Islet precursor cell (in vitro differentiated cells): ENCODE results near the gene CHD5.
"Not testable (repeated sequence)": the region's sequence is repeated elsewhere in the genome, so short reads cannot be mapped to it uniquely, and the experiment has no call there.

Source experiments
- DNase-seq: peaks from one replicate; pipeline ENCODE4 v3.0.0-alpha.2; 2018

CHD5 gene

DNA sequence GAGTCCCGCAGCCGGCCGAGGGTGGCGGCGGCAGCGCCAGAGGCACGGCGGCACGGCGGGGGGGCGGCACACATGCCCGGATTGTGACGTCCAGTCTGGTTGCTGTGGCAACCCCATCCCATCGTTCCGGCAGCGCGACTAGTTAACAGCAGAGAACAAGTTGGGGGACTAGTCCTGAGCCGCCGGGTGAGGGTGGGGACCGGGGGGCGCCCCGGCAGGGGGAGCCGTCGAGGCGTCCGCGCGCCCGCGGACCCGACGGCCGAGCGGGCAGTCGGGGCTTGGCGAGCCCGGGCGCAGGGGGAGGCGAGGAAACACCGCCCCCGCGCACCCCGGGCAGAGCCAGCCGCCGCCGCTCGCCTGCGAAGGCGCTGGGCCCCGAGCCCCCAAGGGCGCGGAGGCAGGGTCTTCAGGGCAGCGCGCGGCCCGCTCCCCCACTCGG is at the start of gene CHD5:
CHD5 (minus strand) TSS at position 54 of the 439 bp plus-strand sequence. CDS start 298 bp downstream, outside the sequence.
- DNase-seq: no peak

DNA sequence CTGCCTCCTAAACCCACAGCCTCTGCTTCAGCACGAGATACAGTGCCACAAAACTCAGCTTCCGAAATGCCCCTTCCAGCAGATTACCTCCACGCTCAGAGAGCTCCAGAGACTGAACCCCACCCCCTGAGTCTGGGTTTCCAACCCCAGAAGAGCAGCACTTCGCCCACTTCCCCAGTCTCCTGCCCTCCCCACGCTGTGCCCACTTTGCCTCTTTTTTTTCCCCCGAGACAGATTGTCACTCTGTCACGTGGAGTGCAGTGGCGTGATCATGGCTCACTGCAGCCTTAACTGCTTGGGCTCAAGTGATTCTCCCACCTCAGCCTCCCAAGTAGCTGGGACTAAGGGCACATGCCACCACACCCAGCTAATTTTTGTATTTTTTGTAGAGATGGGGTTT is 45.5 kb upstream of the CHD5 start:
- DNase-seq: no peak

DNA sequence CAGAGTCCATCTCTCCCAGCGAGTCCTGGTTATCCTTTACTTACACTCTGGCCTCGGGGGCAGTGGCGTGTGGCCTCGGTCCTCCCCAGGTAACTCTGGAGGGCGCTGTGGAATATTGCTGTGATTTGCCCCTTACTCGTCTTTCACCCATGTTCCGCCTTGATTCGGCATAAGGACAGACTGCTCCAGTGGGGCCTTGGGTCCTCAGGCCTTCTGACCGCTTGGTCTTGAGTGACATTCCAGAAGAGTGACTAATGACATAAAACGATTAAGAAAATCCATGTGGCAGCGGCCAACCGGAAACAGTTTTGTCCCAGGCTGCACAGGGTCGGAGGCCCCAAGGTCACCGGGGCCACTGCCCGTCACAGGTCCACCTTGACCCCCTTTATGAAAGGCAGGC is 44.6 kb upstream of the CHD5 start:
- DNase-seq: no peak

DNA sequence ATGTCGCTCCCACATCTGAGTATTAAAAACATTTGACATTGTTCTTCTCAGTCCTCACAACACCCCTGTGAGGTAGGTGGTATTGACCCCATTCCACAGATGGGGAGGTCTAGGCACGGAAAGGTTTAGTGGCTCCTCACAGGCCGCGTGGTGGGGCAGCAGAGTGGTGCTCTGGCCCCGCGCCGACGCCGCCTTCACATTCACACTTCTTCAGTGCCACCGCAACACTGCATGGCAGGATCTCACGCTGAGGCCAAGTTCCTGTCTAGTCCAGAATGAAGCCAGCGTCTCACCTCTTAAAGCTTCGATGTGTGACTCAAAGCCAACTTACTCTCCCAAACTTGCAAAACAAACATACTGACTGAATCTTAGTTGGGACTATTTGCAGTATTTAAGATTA is 43.5 kb upstream of the CHD5 start:
- DNase-seq: no peak

DNA sequence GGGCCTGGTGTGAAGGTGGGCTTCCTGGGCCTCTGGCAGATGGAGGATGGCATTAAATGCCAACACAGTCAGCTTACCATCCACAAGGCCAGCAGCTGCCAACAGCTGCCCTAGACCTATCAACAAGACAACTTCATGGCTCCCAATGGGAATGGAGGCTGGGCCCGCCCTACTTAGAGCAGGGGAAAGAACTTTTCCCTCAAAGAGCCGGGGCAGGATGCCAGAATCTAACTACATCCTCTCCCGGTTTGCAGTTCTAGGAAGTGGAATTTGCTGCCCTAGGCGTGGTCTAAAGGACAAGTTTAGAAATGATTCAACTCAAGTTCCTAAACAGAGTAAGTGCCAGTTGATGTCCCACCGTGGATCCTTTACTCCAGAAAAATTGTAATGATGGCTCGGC is 42.5 kb upstream of the CHD5 start:
- no peak for DNase-seq

DNA sequence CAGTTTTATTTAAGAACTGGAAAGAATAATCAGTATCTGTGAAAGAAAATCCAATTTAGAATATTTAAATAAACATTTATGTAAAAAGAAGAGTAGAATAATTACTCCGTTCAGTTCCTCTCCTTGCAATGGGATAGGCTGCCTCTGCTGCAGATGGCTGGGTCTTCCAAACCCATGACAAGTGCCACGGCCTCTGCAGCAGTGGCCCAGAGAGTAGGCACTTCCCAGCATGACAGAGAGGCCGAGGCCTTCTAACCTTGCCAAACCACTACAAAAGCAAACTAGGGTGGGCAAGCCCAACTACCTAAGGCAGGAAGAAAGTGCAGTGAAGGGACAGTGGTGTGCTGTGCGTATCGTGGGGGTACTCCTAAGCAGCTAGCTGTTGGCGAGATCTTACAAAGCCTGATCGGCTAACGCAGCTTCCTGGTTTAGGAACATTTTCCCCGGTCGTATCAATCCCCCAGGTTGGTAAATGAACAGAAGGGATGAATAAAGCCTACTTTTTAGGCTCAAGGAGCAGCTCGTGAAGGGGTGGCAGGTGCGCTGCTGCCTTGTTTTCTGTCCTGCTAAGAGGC is 41.2 kb upstream of the CHD5 start:
- DNase-seq: no peak

DNA sequence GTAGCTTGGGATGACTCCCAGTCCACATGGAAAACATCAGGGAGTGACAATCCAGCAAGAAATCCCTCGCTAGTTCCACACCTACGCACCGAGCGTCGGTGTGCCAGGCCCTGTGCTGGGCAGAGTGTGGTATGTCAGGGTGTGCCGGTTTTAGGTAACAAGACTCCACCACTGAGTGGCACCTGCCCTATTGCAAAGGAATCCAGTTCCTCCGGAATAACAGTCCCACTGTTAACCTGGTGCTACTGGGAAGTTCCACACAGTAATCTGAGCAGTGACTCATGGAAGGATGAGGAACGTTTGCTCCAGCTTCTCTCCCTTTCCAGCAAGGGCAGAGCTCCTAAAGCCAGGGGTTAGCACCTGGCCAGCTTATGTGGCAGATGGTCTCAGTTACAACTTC is 40.1 kb upstream of the CHD5 start:
- DNase-seq: peak; percentile 78

DNA sequence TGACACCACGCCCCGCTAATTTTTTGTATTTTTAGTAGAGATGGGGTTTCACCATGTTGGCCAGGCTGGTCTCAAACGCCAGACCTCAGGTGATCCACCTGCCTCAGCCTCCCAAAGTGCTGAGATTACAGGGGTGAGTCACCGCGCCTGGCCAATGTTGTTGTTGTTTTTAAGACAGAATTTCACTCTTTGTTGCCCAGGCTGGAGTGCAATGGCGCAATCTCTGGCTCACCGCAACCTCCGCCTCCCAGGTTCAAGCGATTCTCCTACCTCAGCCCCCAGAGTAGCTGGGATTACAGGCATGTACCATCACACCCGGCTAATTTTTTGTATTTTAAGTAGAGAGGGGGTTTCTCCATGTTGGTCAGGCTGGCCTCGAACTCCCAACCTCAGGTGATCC is 39.5 kb upstream of the CHD5 start:
- DNase-seq: not testable (repeated sequence)

DNA sequence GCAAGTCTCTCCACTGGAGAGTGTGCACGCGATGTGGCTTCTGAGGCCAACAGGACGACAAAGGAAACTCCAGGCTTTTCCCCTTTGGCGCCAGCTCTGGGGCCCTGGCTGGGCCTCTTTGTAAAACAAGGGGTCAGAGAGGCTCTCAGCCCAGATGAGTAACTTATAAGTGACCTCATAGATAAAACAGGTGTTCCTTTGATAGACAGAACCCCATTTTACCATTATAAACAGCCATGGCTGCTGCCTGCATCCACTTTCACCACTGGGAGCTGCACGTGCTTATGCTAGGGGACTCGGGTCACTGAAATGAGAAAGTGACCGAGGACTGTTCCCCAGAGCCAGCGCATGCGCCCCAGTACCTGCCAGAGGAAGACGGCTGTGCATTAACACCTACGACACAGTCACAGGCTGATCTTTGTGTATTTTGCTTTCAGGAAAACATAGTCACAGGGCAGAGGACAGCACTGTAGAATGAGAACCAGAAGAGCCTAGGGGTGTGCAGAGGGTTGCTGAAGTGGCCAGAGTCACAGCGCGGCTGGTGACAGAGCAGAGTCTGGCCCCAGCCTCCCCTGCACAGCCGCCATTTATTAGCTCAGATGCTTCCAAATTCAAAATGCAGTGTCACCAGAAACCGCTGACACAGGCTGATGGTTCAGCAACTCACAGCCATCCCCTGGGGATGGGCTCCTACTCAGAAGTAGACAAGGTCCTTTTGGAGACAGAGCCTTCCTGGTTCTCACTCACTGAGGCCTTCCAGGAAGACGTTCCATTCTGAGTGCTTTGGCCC is 38.4 kb upstream of the CHD5 start:
- DNase-seq: no peak

DNA sequence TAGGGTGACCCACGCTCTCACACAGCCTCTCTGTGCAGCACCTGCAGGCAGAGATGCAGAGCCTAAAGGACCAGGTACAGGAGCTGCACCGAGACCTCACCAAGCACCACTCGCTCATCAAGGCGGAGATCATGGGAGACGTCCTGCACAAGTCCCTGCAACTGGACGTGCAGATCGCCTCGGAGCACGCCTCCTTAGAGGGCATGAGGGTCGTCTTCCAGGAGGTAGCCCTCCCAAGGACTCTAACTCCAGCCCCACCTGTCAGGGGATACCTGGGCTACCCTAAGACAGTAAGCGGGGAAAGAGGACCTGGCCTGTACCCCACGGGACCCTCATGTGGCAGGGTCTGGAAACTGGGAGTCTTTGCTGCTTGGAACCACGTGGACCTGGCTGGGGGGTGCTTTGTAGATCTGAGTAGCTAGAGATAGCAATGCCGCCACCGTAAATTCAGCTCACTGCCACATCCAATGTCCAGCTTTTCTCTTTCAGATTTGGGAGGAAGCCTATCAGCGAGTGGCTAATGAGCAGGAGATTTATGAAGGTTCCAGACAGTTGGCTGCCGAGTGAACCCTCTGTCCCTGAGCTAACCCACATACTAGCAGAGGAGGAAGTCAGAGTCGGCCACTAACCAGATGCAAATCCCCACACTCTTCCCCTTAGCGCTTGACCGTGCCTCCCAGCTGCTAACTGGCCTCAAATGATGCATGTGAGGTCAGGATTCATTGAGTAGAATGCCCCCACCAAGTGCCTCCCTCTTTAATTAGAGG is 32.3 kb upstream of the CHD5 start:
- no peak for DNase-seq

DNA sequence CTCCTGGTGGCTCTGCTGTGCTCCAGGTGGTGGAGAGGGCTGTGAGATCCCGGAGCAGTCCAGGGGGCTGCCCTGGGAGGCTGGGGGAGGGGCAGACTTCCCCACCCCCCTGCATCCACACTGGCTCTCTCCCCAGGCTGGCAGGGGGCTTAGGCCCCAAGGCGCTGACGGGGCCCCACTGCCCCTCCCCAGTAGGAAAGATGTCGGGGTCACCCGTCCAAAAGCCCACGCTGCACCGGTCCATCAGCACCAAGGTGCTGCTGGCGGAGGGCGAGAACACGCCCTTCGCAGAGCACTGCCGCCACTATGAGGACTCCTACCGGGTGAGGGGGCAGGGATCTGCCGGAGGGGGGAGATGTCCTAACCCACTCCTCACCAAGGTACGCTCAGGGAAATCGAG is 31.6 kb upstream of the CHD5 start:
- DNase-seq: no peak

DNA sequence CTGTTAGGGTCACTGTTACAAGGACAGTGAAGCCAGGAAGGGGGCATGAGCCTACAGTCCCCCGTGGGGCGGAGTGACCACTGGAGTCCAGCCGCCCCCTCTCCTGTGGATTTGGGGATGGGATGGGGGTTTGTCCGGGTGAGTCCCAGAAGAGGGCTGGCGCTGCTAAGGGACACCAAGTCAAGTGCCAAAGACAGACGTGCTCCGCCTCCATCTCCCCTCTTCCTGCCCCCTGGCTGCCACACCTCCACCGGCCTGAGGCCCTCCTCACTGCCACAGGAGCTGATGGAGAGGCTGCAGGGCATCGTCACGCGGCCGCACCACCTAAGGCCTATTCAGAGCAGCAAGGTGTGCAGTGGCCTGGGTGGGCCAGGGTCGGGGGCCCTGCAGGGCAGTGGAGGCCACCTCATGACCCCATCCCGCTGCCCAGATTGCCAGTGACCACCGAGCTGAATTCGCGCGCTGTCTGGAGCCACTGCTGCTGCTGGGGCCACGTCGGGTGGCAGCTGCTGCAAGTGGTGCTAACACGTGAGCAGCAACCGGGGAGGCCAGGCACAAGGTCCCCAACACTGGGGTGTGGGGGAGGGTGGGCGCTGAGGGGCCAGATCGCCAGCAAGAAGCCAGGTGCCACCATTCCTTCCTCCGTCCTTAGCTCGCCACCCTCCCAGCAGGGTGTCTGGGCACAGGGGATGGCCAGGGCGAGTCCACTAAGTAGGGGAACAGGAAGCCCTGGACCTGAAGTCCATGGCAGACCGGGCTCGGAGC is 30.7 kb upstream of the CHD5 start:
- no peak for DNase-seq

DNA sequence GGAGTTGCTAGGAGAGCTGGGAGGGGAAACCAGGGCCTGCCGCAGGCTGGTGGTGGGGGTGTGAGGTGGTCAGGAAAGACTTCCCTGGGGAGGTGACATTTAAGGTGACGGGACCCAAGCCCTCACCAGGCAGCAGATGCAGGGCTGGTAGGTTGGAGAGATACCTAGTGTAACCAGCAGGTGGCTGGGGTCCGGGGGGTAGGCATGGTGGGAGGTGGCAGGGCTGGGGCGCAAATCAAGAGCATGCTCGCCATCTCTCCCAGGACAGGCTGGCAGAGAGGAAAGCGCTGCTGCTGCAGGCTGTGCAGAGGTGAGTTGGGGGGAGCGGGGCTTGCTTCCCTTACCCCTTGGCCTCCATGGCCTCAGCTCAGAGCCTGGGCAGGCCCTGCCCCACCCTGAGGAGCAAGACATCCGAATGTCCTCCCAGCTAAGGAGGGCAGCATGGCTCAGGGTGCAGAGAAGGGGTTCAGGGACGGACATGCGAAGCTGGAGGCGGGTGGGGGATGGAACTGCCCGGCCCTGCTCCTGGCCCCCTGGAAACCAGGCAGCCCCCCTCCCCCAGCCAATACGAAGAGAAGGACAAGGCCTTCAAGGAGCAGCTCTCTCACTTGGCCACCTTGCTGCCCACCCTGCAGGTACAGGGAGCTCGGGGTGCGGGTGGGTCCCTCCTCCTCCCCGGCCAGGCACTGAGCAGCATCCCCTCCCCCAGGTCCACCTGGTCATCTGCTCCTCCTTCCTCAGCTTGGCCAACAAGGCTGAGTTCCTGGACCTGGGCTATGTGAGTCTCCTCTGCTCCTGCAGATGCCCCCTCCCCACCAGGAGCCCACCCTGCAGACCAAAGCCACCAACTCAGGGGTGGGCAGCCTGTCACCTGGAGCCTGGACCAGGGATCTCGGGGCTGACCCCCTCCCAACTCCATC is 29.8 kb upstream of the CHD5 start:
- DNase-seq: no peak

DNA sequence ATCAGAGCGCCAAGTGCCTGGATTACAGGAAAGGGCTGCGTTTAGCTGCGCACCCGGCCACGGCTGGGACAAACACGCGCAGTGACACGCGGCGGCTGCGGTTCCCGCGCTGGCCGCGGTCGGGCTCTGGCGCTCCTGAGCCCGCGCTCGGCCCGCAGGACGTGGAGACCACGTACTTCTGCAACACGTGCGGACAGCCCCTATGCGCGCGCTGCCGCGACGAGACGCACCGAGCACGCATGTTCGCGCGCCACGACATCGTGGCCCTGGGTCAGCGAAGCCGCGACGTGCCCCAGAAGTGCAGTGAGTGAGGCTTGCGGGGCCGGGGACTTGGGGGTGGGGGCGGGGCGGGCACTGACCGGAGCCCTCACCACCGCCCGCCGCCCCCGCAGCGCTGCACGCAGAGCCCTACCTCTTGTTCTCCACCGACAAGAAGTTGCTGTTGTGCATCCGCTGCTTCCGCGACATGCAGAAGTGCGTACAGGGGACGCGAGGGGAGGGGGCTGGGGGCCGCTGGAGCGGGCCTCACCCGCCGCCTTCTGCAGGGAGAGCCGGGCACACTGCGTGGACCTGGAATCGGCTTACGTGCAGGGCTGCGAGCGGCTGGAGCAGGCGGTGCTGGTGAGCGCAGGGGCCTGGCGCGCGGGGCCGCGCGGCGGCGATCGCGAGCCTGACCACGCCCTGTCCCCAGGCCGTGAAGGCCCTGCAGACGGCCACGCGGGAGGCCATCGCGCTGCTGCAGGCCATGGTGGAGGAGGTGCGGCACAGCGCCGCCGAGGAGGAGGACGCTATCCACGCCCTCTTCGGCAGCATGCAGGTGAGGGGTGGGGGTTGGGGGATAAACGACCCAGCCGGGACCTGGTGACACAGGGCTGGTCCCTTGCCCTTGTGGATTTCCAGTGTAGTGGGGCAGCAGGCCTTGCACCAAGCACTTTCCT is 28.9 kb upstream of the CHD5 start:
- peak; percentile 80 for DNase-seq

DNA sequence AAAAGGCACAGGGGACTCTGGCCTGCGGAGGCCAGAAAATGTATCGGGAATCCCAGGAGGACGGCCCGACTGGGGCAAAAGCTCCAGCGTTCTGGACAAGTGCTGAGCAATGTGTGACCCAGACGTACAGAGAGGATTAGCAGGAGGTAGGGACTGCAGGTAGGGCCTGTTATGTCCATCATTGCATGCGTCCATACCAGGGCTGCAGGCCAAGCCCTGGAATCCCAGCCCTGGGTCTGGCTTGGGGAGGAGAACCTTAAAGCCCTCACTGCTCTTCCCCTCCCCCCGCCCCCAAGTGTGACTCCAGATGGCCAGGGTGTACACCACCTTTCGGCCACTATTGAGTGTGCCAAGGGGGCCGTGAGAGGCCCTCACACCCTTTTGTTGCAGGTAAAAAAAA is 27.8 kb upstream of the CHD5 start:
- DNase-seq: no peak

DNA sequence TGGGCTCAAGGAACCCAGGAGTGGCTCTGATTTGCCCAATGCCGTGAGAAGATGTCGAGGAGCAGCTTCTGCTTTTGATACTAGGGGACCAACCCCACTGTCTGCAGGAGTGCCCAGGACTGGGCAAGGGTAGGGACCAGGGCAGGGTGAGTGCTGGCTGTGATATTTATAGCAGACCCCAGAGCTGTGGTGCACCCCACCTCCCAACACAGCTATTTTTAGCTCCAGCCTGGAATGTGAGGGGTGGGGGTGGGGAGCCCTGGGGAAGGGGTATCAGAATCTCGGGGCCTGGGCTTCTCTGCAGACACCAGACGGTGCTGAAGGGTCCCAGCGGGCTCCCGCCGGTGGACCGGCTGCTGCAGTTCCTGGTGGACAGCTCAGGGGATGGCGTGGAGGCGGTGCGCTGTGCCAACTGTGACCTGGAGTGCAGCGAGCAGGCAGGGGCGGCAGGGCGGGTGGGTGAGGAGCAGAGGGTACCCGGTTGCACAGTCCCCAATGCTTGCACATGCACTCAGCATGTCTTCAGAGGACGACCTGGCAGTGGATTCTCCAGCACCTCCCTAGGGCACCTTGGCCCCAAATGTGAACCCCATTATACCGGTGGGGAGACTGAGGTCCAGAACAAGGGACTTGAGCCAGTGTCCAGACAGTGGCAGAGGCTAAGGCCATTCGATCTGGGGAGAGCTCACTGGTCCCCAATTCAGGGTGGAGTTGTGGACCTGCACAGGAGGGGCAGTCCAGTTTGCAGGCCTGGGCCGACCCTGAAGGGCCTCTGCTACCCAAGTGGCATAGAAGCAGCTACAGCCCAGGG is 27.2 kb upstream of the CHD5 start:
- no peak for DNase-seq

DNA sequence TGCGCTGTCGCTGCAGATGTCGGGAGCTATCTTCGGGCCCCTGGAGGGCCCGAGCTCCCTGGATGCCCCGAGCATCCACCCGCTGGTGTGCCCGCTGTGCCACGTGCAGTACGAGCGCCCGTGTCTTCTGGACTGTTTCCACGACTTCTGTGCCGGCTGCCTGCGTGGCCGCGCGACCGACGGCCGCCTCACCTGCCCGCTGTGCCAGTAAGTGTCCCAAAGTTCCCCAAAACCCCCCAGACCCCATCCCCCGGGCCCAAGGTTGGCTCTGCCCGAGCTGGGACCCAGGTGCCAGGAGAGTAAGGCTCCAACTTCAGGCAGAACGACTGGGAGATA is 26.4 kb upstream of the CHD5 start:
- DNase-seq: no peak

DNA sequence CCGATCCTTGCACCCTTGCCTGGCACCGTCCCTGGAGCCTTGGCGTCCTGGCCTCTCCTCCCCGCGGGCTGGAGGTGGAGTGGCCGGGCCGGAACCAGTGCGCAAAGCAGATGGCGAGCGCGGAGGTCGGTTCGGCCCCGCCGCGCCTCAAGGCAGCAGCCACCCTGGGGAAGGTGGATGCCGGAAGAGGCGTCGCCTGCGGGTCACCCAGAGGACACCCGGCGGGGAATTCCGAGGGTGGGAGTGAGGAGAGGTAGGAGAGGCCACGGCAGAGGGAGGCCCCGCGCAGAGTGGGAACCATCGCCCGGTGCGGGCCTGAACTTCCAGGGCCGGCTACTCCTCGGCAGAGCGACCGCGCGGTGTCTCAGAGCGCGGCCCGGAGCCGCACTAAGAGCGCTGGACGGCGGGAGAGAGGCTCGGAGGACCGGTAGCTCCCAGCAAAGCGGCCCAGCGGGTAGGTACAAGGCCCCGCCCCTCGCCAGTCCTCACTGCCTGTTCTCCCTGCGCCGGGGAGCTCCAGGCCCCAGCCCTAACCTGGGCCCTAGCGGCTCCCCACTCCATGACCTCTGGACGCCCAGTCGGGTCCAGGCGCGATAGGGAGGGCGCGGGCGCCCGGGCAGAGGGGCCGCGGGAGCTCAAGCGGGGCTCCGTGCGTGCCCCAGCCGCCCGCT is 25.9 kb upstream of the CHD5 start, which contains the start of gene RNF207:
RNF207 (plus strand) TSS at position 271 of the 671 bp plus-strand sequence. CDS start 417 bp downstream, outside the sequence.
- DNase-seq: peak; percentile 86

DNA sequence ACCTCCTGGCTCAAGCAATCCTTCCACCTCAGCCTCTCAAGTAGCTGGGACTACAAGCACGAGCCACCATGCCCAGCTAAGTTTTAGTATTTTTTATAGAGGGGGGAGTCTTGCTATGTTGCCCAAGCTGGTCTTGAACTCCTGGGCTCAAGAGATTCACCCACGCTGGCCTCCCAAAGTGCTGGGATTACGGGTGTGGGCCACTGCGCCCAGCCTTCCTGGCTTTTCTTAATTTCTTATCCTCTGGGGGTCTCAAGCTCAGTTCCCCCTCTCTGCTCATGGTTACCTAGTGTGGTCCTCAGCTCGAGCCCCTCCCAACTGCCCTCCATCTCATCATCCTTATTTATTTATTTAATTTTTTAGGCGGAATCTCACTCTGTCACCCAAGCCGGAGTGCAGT is 22.1 kb upstream of the CHD5 start:
- no peak for DNase-seq
